Fibroblast of lung (primary cell): Measurements from ENCODE around the gene KIRREL2. TPM values are rescaled to one million over a fixed set of nuclear protein-coding genes. Genes with fewer than 3 reads are reported as not detected.
A peak's percentile ranks its signal among the peaks of the same experiment; 100 is the strongest.

ENCODE experiments used
- DNase-seq, 2 donors: peaks; one replicate each; pipeline versions ENCODE4 v3.0.0 to v3.0.0-alpha.2; 2010; ENCODE audit warnings: low read depth in 2 of 2
- H2AFZ ChIP-seq: 2 replicates; pipeline ENCODE4 v1.5.1; 2012; ENCODE audit warnings: low read length, control low read depth, inconsistent platforms
- H3K27ac ChIP-seq: 2 replicates; pipeline ENCODE4 v1.5.1; 2011; ENCODE audit warnings: low read length, control low read depth; ENCODE audit not compliant: insufficient read depth
- H3K27me3 ChIP-seq: 2 replicates; pipeline ENCODE4 v1.5.1; 2011; ENCODE audit warnings: mild to moderate bottlenecking, low read length; ENCODE audit not compliant: control insufficient read depth, insufficient read depth
- H3K36me3 ChIP-seq: 2 replicates; pipeline ENCODE4 v1.5.1; 2011; ENCODE audit warnings: low read length; ENCODE audit not compliant: control insufficient read depth, insufficient read depth
- H3K4me1 ChIP-seq: 2 replicates; pipeline ENCODE4 v1.5.1; 2011; ENCODE audit warnings: low read length; ENCODE audit not compliant: control insufficient read depth, insufficient read depth; ENCODE audit errors: extremely low read depth
- H3K4me2 ChIP-seq: 2 replicates; pipeline ENCODE4 v1.5.1; 2011; ENCODE audit warnings: low read length, control low read depth; ENCODE audit not compliant: insufficient read depth; ENCODE audit errors: extremely low read depth
- H3K4me3 ChIP-seq, 4 experiments: fragments of 200-600 bp in 1 of 4; sonication (generic) in 1 of 4; replicated peaks in 1 of 4; 2 replicates each; pipeline ENCODE4 v1.5.1; 2011 to 2016; ENCODE audit warnings: low read length in 4 of 4, low read depth in 3 of 4, mild to moderate bottlenecking in 3 of 4, control low read depth in 2 of 4, inconsistent platforms in 1 of 4, mixed read lengths in 1 of 4; ENCODE audit not compliant: insufficient read depth in 1 of 4; ENCODE audit errors: control extremely low read depth in 1 of 4
- H3K79me2 ChIP-seq: 2 replicates; pipeline ENCODE4 v1.5.1; 2012; ENCODE audit warnings: mild to moderate bottlenecking, low read length, inconsistent platforms; ENCODE audit not compliant: control insufficient read depth, insufficient read depth
- H3K9ac ChIP-seq: 2 replicates; pipeline ENCODE4 v1.5.1; 2011; ENCODE audit warnings: mild to moderate bottlenecking, low read length, control low read depth; ENCODE audit not compliant: insufficient read depth
- H3K9me3 ChIP-seq: 2 replicates; pipeline ENCODE4 v1.5.1; 2012; ENCODE audit warnings: low read depth, low read length; ENCODE audit not compliant: control insufficient read depth, insufficient read depth
- H4K20me1 ChIP-seq: 2 replicates; pipeline ENCODE4 v1.5.1; 2011; ENCODE audit warnings: low read length; ENCODE audit not compliant: control insufficient read depth, insufficient read depth; ENCODE audit errors: extremely low read depth
- EZH2 ChIP-seq: IDR thresholded peaks from 2 replicates; pipeline ENCODE4 v1.5.1; 2012; ENCODE audit warnings: low read length, control low read depth, mild to moderate bottlenecking; ENCODE audit errors: missing control alignments
- polyA plus RNA-seq, 2 donors: library from polyadenylated mRNA; depleted of rRNA in 1 of 2; stranded (reverse) in 1 of 2; unstranded in 1 of 2; fragments of >200 nt; gene quantifications; 2 replicates each; pipeline ENCODE4 v1.2.1, GENCODE V29; 2011 to 2012; ENCODE audit warnings: missing spikeins in 1 of 2
- total RNA-seq: library from RNA; depleted of rRNA; stranded (reverse); fragments of >200 nt; gene quantifications from 2 replicates; pipeline ENCODE4 v1.2.1, GENCODE V29; 2014
- TF ChIP-seq, protein P1 (sequence below), 2 donors: IDR thresholded peaks in 1 of 2; conservative IDR thresholded peaks in 1 of 2; 1 replicate in 1 of 2; 2 replicates in 1 of 2; pipeline ENCODE4 v1.5.1; 2011 to 2012; ENCODE audit warnings: low read length in 2 of 2, control low read depth in 1 of 2, inconsistent platforms in 1 of 2, low read depth in 1 of 2, mild to moderate bottlenecking in 1 of 2

KIRREL2 gene
- total and polyA plus RNA-seq, 2 donors (not counting 1 experiment from before 2014, with no cell fraction given), result under 0.01 TPM; not detected in 1

DNA sequence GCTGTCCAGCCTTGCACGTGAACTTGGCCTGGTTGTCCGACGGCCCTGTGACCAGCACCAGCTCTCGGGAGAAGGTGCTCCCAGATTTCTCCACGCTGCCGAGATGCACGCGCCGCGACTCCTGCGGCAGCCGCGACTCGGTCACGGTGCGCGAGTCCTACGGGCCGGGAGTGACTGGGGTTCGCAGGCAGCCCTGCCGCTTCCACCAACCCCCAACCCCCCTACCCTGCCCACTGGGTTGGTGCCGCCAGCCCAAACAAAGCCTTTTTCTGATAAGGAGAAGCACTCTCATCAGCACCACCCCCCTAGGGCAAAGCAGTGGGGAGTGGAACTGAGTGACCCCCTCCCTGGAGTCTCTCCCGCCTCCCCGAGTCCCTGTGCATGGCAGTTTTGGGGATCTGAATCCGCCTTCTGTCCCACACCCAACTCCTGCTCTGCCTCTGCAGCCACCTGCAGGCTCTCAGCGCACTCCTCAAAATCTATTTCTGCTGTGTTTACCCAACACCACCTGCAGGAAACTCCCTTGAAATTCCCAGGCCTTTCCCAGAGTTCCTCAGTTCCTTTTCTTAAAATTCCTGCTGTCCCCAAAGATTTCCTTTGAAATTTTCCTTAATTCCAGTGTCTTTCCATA, 10.6 kb upstream of the KIRREL2 start:
- Histone ChIP-seq H3K27me3 (peaks cover 33% of the 10 kb centered on the region), H3K27ac (no peak overlapping the region), H4K20me1 (no peaks in the 10 kb centered on the region), H3K36me3 (no peaks in the 10 kb centered on the region), H2AFZ (no peak overlapping the region), H3K9me3 (no peaks in the 10 kb centered on the region), H3K4me3 (no peak overlapping the region), H3K79me2 (no peaks in the 10 kb centered on the region), H3K4me1 (no peaks in the 10 kb centered on the region), H3K9ac (no peak overlapping the region), H3K4me2 (no peak overlapping the region)
- peak; percentile 83 for TF ChIP-seq EZH2
- TF ChIP-seq, protein P1, sequence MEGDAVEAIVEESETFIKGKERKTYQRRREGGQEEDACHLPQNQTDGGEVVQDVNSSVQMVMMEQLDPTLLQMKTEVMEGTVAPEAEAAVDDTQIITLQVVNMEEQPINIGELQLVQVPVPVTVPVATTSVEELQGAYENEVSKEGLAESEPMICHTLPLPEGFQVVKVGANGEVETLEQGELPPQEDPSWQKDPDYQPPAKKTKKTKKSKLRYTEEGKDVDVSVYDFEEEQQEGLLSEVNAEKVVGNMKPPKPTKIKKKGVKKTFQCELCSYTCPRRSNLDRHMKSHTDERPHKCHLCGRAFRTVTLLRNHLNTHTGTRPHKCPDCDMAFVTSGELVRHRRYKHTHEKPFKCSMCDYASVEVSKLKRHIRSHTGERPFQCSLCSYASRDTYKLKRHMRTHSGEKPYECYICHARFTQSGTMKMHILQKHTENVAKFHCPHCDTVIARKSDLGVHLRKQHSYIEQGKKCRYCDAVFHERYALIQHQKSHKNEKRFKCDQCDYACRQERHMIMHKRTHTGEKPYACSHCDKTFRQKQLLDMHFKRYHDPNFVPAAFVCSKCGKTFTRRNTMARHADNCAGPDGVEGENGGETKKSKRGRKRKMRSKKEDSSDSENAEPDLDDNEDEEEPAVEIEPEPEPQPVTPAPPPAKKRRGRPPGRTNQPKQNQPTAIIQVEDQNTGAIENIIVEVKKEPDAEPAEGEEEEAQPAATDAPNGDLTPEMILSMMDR (conservative IDR thresholded peaks at IDR 0.05 in 1 of 2, IDR thresholded peaks at IDR 0.05 in 1 of 2; ENCODE audit: low read depth in 1 of 2, low read length in 2 of 2), result no peak
- no peak for DNase-seq

DNA sequence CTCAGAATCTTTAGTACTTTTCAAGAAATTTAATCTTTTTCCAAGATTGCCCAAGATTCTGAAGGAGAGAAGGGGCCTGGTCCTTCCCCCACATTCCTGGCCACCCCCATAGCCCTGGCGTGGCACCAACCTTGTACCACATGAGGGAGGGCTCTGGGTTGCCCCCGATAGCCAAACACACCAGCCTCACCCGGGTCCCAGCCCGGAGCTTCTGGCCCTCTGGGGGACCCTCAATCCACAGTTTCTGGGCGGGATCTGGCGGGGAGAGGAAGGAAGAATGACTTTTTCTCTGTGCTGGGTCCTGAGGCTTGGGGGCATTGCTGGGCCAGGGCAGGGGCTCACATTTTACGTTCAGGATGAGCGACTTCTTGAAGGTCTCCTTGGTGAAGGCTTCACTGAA, 8.8 kb upstream of the KIRREL2 start:
- Histone ChIP-seq H3K9me3 (no peaks in the 10 kb centered on the region), H3K4me2 (no peak overlapping the region), H3K4me1 (no peaks in the 10 kb centered on the region), H3K4me3 (no peak overlapping the region), H3K27ac (no peak overlapping the region), H4K20me1 (no peaks in the 10 kb centered on the region), H3K9ac (no peak overlapping the region), H3K79me2 (no peaks in the 10 kb centered on the region), H3K36me3 (no peaks in the 10 kb centered on the region), H3K27me3 (peaks cover 33% of the 10 kb centered on the region), H2AFZ (no peak overlapping the region)
- DNase-seq, result no peak
- no peak for TF ChIP-seq EZH2
- TF ChIP-seq, protein P1 (conservative IDR thresholded peaks at IDR 0.05 in 1 of 2, IDR thresholded peaks at IDR 0.05 in 1 of 2; ENCODE audit: low read depth in 1 of 2, low read length in 2 of 2), result no peak

DNA sequence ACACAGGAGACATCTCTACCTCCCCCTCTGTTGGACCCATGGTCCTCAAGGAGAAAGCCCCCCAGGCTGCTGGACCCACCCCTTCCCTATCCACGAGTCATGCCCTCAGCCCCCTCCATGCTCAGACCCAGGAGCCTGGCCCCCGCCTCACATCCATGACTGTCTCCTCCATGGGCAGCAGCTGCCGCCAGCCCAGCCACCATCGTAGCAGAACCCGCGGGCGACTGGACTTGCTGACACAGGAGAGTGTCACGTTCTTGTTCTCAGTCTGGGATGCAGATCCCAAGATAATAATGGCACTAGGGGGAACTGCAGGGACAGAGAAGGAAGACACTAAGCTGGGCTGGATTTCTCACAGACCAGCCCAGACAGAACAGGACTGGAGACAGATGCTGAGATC, 8.2 kb upstream of the KIRREL2 start:
- H3K79me2 ChIP-seq, result no peaks in the 10 kb centered on the region
- H3K9me3 ChIP-seq, result no peaks in the 10 kb centered on the region
- TF ChIP-seq EZH2, result no peak
- TF ChIP-seq, protein P1 (conservative IDR thresholded peaks at IDR 0.05 in 1 of 2, IDR thresholded peaks at IDR 0.05 in 1 of 2; ENCODE audit: low read depth in 1 of 2, low read length in 2 of 2), result no peak
- H3K36me3 ChIP-seq, result no peaks in the 10 kb centered on the region
- no peak overlapping the region for H2AFZ ChIP-seq
- no peak overlapping the region for H3K4me2 ChIP-seq
- no peak for DNase-seq
- H3K27ac ChIP-seq, result no peak overlapping the region
- H3K9ac ChIP-seq, result no peak overlapping the region
- no peaks in the 10 kb centered on the region for H3K4me1 ChIP-seq
- no peak overlapping the region for H3K4me3 ChIP-seq
- no peaks in the 10 kb centered on the region for H4K20me1 ChIP-seq
- H3K27me3 ChIP-seq, result peaks cover 33% of the 10 kb centered on the region
